Coronary artery (tissue), 2 donors: ENCODE results near the gene NDC80.

ENCODE experiments used
- DNase-seq: peaks from one replicate; pipeline ENCODE4 v3.0.0-alpha.2; 2017; ENCODE audit warnings: low spot score
- H3K27ac ChIP-seq, 2 donors: fragments of 200-600 bp; sonication (generic); one replicate each; pipeline ENCODE4 v1.5.1; 2016 to 2019
- H3K4me3 ChIP-seq: fragments of 200-600 bp; sonication (generic); 2 replicates; pipeline ENCODE4 v1.5.1; 2016; ENCODE audit warnings: mild to moderate bottlenecking, moderate library complexity
- TF ChIP-seq, protein P1 (sequence below): fragments of 200-600 bp; sonication (generic); IDR thresholded peaks from one replicate; pipeline ENCODE4 v1.5.1; 2019; ENCODE audit warnings: antibody characterized with exemption

The NDC80 gene

DNA sequence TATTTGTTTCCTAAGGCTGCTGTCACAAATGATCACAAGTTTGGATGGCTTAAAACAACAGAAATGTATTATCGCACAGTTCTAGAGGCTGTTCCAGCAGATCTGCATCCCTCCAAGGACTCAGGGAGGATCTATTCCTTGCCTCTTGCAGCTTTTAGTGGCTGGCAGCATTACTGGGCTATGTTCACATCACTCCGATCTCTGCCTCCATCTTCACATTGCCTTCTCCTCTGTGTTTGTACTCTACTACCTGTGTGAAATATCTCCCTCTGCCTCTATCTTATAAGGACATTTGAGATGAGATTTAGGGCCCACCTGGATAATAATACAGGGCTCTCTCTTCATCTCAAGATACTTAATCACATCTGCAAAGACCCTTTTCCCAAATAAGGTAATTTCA is 18.9 kb downstream of the NDC80 start:
- peak overlapping the region in 1 of 2 donors; percentile 10 for H3K27ac ChIP-seq
- TF ChIP-seq, protein P1, sequence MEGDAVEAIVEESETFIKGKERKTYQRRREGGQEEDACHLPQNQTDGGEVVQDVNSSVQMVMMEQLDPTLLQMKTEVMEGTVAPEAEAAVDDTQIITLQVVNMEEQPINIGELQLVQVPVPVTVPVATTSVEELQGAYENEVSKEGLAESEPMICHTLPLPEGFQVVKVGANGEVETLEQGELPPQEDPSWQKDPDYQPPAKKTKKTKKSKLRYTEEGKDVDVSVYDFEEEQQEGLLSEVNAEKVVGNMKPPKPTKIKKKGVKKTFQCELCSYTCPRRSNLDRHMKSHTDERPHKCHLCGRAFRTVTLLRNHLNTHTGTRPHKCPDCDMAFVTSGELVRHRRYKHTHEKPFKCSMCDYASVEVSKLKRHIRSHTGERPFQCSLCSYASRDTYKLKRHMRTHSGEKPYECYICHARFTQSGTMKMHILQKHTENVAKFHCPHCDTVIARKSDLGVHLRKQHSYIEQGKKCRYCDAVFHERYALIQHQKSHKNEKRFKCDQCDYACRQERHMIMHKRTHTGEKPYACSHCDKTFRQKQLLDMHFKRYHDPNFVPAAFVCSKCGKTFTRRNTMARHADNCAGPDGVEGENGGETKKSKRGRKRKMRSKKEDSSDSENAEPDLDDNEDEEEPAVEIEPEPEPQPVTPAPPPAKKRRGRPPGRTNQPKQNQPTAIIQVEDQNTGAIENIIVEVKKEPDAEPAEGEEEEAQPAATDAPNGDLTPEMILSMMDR = no peak
- peak overlapping the region; percentile 28 for H3K4me3 ChIP-seq
- no peak for DNase-seq

DNA sequence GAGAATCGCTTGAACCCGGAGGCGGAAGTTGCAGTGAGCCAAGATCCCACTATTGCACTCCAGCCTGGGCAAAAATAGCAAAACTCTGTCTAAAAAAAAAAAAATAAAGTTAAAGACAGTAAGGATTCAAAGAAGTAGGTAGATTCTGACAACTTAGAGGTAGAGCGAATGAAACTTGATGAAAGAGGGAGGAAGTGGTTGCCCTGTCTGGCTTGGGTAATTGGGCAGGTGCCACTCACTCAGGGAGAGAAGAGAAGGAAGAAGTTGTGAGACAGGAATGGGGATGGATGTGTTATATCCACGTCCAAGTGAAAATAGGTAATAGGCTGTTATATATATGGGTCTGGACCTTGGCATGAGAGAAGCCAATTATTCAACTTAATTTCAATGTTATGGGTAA is 26.3 kb downstream of the NDC80 start:
- TF ChIP-seq, protein P1 = no peak
- no peak for DNase-seq
- Histone ChIP-seq H3K4me3 (no peak overlapping the region), H3K27ac (no peak overlapping the region)

DNA sequence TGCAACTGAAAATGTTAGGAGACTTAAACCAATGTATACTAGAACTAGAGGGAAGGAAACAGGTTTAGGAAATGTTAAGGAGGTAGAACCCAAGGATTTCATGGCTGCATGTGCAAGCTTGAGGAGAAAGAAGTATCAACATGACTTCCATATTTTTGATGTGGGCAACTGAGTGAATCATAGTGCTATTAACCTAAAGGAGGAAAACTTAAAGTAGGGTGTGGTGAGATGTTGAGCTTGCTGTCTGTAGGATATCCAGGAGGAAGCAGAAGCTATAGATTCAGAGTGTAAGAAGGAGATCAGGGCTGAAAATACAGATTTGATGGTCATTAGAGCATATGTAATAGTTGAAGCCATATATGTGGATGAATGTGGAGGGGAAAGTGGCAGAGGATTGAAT is 31.5 kb downstream of the NDC80 start:
- TF ChIP-seq, protein P1 = no peak
- Histone ChIP-seq H3K27ac (no peak overlapping the region), H3K4me3 (no peak overlapping the region)
- no peak for DNase-seq

GRCh38 chr18:2606335-2606734 is 35.0 kb downstream of the NDC80 start:
- Histone ChIP-seq H3K4me3 (no peak overlapping the region), H3K27ac (no peak overlapping the region)
- TF ChIP-seq, protein P1 = no peak
- DNase-seq = no peak

DNA sequence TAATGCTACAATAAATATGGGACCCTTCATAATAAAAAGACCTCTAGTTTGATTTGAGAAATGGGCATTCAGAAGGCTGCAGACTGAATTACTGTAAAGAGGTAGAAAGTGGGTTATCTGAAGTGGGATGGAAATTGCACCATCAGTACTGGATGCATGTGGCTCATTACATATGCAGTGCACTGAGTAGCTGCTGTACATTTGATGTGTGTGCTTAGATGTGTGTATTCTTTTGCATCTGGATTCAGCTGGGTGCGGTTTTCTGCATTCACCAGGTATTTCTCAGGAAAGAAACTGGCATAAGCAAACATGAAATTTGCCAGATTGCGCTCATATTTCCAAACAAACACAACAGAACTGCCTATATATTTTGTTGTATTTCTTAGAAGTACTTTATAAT is 38.2 kb downstream of the NDC80 start:
- no peak for DNase-seq
- TF ChIP-seq, protein P1 = no peak
- H3K27ac ChIP-seq = no peak overlapping the region
- H3K4me3 ChIP-seq = no peak overlapping the region

GRCh38 chr18:2610549-2610948 is 39.2 kb downstream of the NDC80 start:
- TF ChIP-seq, protein P1 = no peak
- no peak overlapping the region for H3K4me3 ChIP-seq
- no peak for DNase-seq
- no peak overlapping the region for H3K27ac ChIP-seq

- H3K4me3 ChIP-seq = no peak overlapping the region
- DNase-seq = no peak
- TF ChIP-seq, protein P1 = no peak
- H3K27ac ChIP-seq = no peak overlapping the region
Measured at GRCh38 chr18:2612996-2613395, 41.6 kb downstream of the NDC80 start.
